ENCODE data around the gene ADA.
A peak's percentile ranks its signal among the peaks of the same experiment; 100 is the strongest.
"Not testable (repeated sequence)": the region's sequence is repeated elsewhere in the genome, so short reads cannot be mapped to it uniquely, and the experiment has no call there.

Gene ADA

DNA sequence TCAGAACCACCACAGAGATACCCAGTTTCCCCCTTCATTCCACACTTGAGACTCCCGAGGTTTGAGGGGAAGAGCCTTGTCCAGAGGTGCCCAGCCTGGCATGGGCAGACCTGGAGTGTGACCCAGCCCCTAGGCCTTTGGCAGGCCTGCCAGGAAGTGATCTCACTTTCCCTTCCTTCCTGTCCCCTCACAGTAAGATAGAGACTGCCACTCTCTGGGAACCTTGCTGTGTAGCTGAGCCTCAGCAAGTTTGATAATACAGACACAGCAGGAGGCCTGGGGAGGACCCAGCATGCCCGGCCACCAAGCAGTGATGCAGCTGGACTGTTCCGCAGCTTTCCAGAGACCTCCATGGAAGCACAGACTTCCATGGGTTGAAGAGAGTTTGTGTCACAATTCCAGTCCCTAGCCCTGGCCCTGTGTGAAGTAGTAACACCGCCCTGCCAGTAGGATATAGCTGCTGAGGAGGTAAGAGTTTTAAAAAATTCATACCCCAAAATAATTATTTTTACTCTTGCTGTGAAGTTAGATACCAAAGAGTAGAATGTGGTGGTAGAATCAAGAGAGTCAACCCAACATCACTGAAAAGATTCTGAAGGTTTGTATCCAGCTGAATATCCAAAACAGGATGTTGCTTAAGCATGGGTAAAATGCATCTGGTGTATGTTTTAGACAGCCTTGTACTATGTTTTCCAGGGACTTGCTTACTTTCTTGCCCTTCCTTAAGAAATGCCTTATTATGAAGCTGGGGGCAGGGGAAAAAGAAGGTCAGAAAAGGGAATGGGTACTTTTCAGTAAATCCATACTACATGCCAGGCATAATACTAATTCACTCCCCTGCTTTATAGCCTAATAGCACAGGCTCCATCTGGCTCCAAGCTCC is 52.8 kb downstream of the ADA start:
- DNase-seq, result no peak

GRCh38 chr20:44597930-44598329 is 53.6 kb downstream of the ADA start:
- DNase-seq, result no peak

DNA sequence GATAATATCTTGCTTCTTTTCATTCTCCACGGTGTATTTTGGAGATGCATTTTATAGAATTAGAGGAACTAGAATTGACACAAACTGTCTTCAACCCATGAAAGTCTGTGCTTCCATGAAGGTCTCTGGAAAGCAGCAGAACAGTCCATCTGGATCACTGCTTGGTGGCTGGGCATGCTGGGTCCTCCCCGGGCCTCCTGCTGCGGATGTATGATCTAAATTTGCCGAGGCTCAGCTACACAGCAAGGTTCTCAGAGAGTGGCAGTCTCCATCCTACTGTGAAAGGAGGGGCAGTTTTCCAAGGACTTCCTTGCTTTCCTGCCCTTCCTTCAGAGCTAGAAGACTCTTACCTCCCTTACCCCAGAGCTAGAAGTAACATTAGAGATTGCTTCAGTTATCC is 54.0 kb downstream of the ADA start:
- DNase-seq, result no peak

- no peak for DNase-seq
Observed at GRCh38 chr20:44596876-44597275, 54.6 kb downstream of the ADA start.

GRCh38 chr20:44596010-44596409 is 55.5 kb downstream of the ADA start:
- DNase-seq, result no peak

GRCh38 chr20:44594730-44595129 is 56.8 kb downstream of the ADA start:
- DNase-seq, result no peak

DNA sequence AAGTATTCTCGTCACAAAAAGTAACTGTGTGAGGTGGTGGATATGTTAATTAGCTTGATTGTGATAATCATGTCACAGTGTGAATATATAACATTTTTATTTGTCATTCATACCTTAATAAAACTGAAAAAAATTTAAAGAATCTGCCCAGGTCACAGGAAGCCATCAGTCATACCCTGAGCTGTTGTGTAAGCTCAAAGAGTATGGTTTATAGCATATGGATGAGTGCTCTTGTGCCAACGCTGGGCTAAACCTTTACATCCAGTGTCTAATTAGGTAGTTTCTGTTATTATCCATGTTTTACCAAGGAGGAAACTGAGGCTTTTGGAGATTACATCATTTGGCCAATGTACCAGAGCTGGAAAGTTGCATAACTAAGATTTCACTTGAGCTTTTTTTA is 57.7 kb downstream of the ADA start:
- no peak for DNase-seq

DNA sequence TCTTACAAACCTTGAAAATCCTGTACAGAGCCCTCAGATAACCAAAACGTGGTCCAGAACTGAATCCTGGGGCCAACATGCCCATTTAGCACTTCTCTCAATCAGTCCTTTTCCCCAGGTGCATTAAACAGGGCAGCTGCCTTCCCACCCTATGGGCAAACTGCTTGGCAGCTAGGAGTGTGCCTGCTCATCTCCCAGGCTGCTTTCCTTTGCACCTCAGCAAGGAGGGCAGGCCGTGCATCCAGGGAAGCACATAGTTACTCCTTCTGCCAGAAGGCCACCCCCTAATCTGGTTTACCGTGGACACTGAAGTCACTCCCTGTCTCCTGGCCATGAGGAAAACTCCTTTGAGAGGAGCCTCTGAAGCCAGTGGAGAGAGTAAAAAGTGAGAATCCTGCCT is 59.1 kb downstream of the ADA start:
- no peak for DNase-seq

GRCh38 chr20:44590980-44591778 is 60.3 kb downstream of the ADA start:
- DNase-seq, result no peak

GRCh38 chr20:44589537-44589936 is 62.0 kb downstream of the ADA start:
- no peak for DNase-seq

GRCh38 chr20:44588321-44588720 is 63.2 kb downstream of the ADA start:
- DNase-seq, result not testable (repeated sequence)

DNA sequence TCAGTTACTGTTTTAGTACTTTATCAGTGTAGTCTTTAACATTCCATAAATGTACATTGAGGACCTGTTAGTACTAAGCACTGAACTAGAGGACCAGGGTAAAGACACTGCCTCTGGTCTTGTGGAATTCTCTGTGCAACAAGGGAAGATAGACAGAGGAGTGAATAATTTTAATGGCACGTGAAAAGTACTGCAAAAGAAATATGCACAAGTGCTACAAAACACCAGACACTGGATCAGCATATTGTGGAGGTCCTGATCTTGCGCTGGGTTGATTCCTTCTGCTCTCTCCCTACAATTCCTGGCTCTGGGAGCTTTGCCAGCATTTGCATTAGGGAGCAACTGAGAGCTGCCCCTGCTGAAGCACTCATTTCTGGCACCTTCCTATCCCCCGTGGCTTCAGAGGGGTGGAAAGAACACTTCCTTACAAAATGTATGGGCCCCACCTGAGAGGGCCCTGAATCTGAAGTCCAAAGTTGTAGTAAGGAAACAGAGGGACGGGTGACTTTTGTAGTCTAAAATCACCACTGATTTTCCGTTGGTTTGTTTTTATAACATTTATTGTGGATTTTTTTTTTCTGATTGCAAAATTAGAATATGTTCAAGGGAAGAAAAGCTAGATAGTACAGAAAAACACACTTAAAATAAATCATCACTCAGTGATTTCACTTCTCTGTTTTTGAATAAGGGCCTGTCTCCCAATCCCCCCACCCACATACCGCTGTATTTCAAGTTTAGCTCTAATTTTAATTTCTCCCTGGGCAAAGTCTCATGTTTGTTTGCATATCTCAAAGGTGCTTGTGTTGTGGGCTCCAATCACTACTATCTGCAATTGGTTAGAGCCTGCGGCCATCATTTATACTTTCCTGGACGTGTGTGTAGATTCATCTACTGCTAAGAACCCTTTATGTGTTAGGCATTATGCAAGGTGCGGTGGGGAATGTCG is 64.2 kb downstream of the ADA start:
- no peak for DNase-seq

- DNase-seq, result no peak
Observed at GRCh38 chr20:44586289-44586911, 65.1 kb downstream of the ADA start.

GRCh38 chr20:44585057-44585963 is 66.2 kb downstream of the ADA start:
- no peak for DNase-seq

GRCh38 chr20:44584162-44584561 is 67.3 kb downstream of the ADA start:
- no peak for DNase-seq

GRCh38 chr20:44583157-44583556 is 68.3 kb downstream of the ADA start:
- peak; percentile 24 for DNase-seq

- DNase-seq, result peak; percentile 45
Observed at GRCh38 chr20:44582311-44583025, 69.0 kb downstream of the ADA start, which contains the start of gene PKIG. Gene PKIG, plus strand, starts transcription at chr20:44582579. Its CDS starts 31,978 bp downstream, at chr20:44614557.

DNA sequence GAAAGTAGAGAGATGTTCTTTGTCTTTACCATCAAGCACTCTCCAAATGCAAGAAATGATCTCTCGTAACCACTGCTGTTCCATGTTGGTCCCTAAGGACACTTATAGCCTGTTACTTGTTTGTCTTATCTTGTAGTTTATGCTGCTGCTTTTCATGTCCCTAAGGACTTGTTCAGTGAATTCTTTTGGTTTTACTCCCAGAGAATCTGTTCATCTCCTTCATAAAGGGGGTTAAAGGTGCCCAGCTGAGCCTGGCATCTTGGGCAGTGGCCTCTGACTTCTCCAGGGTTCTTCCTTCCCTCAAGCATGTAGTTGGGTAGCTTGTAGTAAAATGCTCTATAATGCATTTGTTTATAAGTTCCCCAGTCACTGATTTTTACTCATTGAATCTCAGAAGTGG is 70.0 kb downstream of the ADA start:
- DNase-seq, result no peak

DNA sequence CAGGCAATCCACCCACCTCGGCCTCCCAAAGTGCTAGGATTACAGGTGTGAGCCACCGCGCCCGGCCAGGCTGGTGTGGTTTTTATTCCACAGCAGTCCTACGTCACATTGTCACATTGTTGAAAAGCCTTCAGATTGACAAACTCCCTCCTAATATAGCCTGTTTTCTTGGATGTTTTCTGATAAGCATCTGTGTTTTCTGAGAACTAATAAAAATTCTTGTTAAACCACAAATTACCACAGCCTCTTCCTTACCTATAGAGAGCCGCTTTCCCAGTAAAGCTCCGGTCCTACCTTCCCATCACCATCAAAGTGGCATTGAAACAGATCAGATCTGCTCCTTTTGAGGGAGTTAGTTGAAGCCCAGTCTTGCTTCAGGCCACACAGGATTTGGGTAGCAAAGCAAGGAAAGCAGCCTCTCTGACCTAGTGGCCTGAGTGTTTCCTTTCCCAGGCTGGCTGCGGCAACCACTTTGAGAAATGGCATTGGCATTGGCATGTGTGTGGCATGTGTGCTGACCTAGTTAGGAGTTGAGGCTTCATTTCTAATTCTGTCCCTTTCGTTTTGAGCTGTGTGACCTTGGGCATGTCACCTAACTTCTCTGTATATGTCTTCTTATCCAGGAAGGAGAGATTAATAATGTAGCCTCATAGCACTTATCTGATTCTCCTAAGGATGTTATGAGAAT is 70.8 kb downstream of the ADA start:
- DNase-seq, result no peak
